GM12878 (cell line): Measurements from ENCODE around the gene DDX54. TPM values are rescaled to one million over a fixed set of nuclear protein-coding genes. Genes with fewer than 3 reads are reported as not detected.

ENCODE experiments used
- ASH2L ChIP-seq: fragments of 300-600, 200-600 bp; sonication (generic); IDR thresholded peaks from 2 replicates; pipeline ENCODE4 v1.6.1; 2017; ENCODE audit warnings: low read depth, mild to moderate bottlenecking, borderline replicate concordance
- CEBPZ ChIP-seq: fragments of 150-350 bp; IDR thresholded peaks from 2 replicates; pipeline ENCODE4 v1.6.1; 2016; ENCODE audit warnings: low read depth, low read length
- CHD1 ChIP-seq: IDR thresholded peaks from 2 replicates; pipeline ENCODE4 v1.6.1; 2012; ENCODE audit warnings: low read depth, low read length, improper control_type of control experiment
- FOXK2 ChIP-seq: fragments of 450-650 bp; IDR thresholded peaks from 2 replicates; pipeline ENCODE4 v1.6.1; 2017; ENCODE audit warnings: mild to moderate bottlenecking, moderate library complexity
- IKZF1 ChIP-seq: fragments of 450-650 bp; conservative IDR thresholded peaks from 2 replicates; pipeline ENCODE4 v1.6.1; 2017; ENCODE audit warnings: antibody characterized with exemption, mild to moderate bottlenecking
- IRF4 ChIP-seq: IDR thresholded peaks from 2 replicates; pipeline ENCODE4 v1.6.1; 2011; ENCODE audit warnings: low read depth, low read length
- KLF5 ChIP-seq: fragments of 450-650 bp; IDR thresholded peaks from 2 replicates; pipeline ENCODE4 v1.6.1; 2014; ENCODE audit warnings: mild to moderate bottlenecking; ENCODE audit not compliant: partially characterized antibody
- NBN ChIP-seq: fragments of 450-650 bp; IDR thresholded peaks from 2 replicates; pipeline ENCODE4 v1.6.1; 2016
- NFXL1 ChIP-seq: fragments of 450-650 bp; IDR thresholded peaks from 2 replicates; pipeline ENCODE4 v1.6.1; 2017; ENCODE audit warnings: antibody characterized with exemption, mild to moderate bottlenecking, borderline replicate concordance
- SRF ChIP-seq, 2 experiments: IDR thresholded peaks; 2 replicates each; pipeline ENCODE4 v1.6.1; 2011; ENCODE audit warnings: low read depth in 2 of 2, low read length in 2 of 2, mild to moderate bottlenecking in 1 of 2, moderate library complexity in 1 of 2
- YY1 ChIP-seq: IDR thresholded peaks from 2 replicates; pipeline ENCODE4 v1.6.1; 2011; ENCODE audit warnings: low read depth, mild to moderate bottlenecking, low read length
- ZNF384 ChIP-seq: IDR thresholded peaks from 2 replicates; pipeline ENCODE4 v1.6.1; 2012; ENCODE audit warnings: low read depth, mild to moderate bottlenecking, low read length, improper control_type of control experiment, borderline replicate concordance
- ZNF622 ChIP-seq: fragments of 450-650 bp; IDR thresholded peaks from 2 replicates; pipeline ENCODE4 v1.6.1; 2017; ENCODE audit warnings: mild to moderate bottlenecking, inconsistent platforms
- ZZZ3 ChIP-seq: IDR thresholded peaks from 2 replicates; pipeline ENCODE4 v1.6.1; 2011; ENCODE audit warnings: low read depth; ENCODE audit not compliant: control insufficient read depth, insufficient read length
- polyA plus RNA-seq, 11 experiments: library from polyadenylated mRNA; depleted of rRNA in 4 of 11; unstranded in 6 of 11; stranded (reverse) in 5 of 11; fragments of >200 nt; fragmentation: Nextera tagmentation in 4 of 11; fragmentation: Illumina TruSeq in 1 of 11; extraction: Ambion mirVana in 4 of 11; extraction: Trizol in 1 of 11; gene quantifications; 1 replicate in 1 of 11; 2 replicates in 10 of 11; pipeline versions ENCODE4 v1.2.1 to v1.2.3, GENCODE V29; 2011 to 2016; ENCODE audit warnings: inconsistent platforms in 2 of 11, missing spikeins in 2 of 11, low read depth in 1 of 11
- total RNA-seq, 4 experiments: library from RNA; depleted of rRNA in 3 of 4; stranded (reverse); fragments of >200 nt in 3 of 4; fragmentation: Illumina TruSeq in 1 of 4; extraction: Trizol in 1 of 4; gene quantifications; 2 replicates each; pipeline versions ENCODE4 v1.2.1 to v1.2.3, GENCODE V29; 2013 to 2021
- TF ChIP-seq, protein P1 (sequence below): fragments of 450-650 bp; IDR thresholded peaks from 2 replicates; pipeline ENCODE4 v1.6.1; 2017; ENCODE audit warnings: mild to moderate bottlenecking, low read depth, inconsistent platforms; ENCODE audit not compliant: poor library complexity, severe bottlenecking
- TF ChIP-seq, protein P2 (sequence below): IDR thresholded peaks from 2 replicates; pipeline ENCODE4 v1.6.1; 2012; ENCODE audit warnings: low read depth, low read length, improper control_type of control experiment
- TF ChIP-seq, protein P3 (sequence below): fragments of 150-350 bp; IDR thresholded peaks from 2 replicates; pipeline ENCODE4 v1.6.1; 2014; ENCODE audit warnings: mild to moderate bottlenecking, low read depth, low read length

The DDX54 gene
- total and polyA plus RNA-seq, 10 of the 15 experiments (the other 5 are each of a cell fraction or from before 2014, with no cell fraction given) = 1.9 to 115 (median 56.3) TPM

DNA sequence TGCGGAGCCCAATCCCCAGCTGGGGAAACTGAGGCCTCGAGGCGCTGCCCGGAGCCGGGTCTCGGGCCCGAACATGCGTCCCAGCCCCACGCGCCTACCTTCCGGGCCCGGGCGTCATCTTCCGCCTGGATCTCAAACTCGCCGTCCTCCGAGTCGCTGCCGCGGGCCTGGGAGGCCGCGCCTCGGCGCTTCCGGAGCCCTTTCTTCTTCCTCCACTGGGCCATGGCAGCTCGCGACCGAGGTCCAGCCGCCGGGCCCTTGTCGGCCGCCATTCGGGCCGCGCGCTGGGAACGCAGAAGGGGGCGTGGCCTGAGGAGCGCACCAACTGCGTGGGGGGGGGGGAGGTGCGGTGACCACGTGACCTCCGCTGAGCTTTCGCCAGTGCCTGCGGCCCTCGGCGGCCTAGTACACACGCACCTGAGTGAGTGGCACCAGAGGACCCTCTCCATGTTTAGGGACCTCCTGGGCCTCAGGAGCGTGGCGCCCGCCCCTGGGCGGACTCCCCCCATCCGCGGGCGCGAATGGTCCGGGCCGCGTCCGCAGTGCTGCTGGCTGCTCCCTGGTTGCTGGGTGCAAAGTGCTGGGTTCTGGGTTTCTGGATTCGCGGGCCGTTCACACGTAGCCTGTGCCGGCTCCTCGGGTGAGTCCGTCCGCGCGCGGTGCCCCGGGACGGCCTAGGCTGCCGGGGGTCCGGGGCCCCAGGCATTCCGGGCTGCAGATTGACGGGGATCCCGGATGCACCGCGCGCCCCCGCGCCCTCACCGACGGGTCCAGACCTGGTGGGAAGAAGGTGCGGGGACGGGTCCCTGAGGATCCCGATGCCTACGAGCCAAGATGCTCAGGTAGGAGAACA, at the start of gene DDX54, which contains the start of gene RITA1 (continued):
- TF ChIP-seq, protein P1, sequence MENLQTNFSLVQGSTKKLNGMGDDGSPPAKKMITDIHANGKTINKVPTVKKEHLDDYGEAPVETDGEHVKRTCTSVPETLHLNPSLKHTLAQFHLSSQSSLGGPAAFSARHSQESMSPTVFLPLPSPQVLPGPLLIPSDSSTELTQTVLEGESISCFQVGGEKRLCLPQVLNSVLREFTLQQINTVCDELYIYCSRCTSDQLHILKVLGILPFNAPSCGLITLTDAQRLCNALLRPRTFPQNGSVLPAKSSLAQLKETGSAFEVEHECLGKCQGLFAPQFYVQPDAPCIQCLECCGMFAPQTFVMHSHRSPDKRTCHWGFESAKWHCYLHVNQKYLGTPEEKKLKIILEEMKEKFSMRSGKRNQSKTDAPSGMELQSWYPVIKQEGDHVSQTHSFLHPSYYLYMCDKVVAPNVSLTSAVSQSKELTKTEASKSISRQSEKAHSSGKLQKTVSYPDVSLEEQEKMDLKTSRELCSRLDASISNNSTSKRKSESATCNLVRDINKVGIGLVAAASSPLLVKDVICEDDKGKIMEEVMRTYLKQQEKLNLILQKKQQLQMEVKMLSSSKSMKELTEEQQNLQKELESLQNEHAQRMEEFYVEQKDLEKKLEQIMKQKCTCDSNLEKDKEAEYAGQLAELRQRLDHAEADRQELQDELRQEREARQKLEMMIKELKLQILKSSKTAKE = peak; percentile 29
- TF ChIP-seq ZNF622 (no peak), ZZZ3 (no peak), IKZF1 (peak; percentile 68; the same call in 1 of the 2 replicates), SRF (IDR thresholded peaks at IDR 0.05; ENCODE audit: low read depth in 2 of 2, low read length in 2 of 2) (no peak), KLF5 (peak; percentile 99), ASH2L (no peak), ZNF384 (no peak), NBN (peak; percentile 89), NFXL1 (no peak), CHD1 (peak; percentile 97), CEBPZ (no peak), YY1 (peak; percentile 95), FOXK2 (peak; percentile 99), IRF4 (no peak)
- TF ChIP-seq, protein P2, sequence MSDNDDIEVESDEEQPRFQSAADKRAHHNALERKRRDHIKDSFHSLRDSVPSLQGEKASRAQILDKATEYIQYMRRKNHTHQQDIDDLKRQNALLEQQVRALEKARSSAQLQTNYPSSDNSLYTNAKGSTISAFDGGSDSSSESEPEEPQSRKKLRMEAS = no peak; the same call in 1 of the 2 replicates
- TF ChIP-seq, protein P3, sequence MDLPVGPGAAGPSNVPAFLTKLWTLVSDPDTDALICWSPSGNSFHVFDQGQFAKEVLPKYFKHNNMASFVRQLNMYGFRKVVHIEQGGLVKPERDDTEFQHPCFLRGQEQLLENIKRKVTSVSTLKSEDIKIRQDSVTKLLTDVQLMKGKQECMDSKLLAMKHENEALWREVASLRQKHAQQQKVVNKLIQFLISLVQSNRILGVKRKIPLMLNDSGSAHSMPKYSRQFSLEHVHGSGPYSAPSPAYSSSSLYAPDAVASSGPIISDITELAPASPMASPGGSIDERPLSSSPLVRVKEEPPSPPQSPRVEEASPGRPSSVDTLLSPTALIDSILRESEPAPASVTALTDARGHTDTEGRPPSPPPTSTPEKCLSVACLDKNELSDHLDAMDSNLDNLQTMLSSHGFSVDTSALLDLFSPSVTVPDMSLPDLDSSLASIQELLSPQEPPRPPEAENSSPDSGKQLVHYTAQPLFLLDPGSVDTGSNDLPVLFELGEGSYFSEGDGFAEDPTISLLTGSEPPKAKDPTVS = no peak
